Skeletal muscle tissue (tissue), 4 donors: Measurements from ENCODE around the gene RGS14. TPM values are rescaled to one million over a fixed set of nuclear protein-coding genes. Genes with fewer than 3 reads are reported as not detected.

ENCODE experiments used
- H3K27ac ChIP-seq: one replicate; pipeline ENCODE4 v1.7.0; 2013; ENCODE audit warnings: mild to moderate bottlenecking, low read depth, low read length, inconsistent platforms
- H3K27me3 ChIP-seq, 3 donors: one replicate each; pipeline ENCODE4 v1.7.0; 2013; ENCODE audit warnings: low read length in 3 of 3; ENCODE audit not compliant: control insufficient read depth in 3 of 3, insufficient read depth in 3 of 3
- H3K36me3 ChIP-seq, 3 donors: one replicate each; pipeline ENCODE4 v1.7.0; 2013; ENCODE audit warnings: low read length in 3 of 3; ENCODE audit not compliant: control insufficient read depth in 3 of 3, insufficient read depth in 3 of 3
- H3K4me1 ChIP-seq, 3 donors: one replicate each; pipeline ENCODE4 v1.7.0; 2013; ENCODE audit warnings: low read length in 3 of 3, mild to moderate bottlenecking in 3 of 3; ENCODE audit not compliant: control insufficient read depth in 3 of 3, insufficient read depth in 3 of 3
- H3K4me3 ChIP-seq, 3 donors: one replicate each; pipeline ENCODE4 v1.7.0; 2013; ENCODE audit warnings: low read length in 3 of 3
- H3K9ac ChIP-seq, 3 donors: one replicate each; pipeline ENCODE4 v1.7.0; 2013; ENCODE audit warnings: low read length in 3 of 3, mild to moderate bottlenecking in 3 of 3, moderate library complexity in 2 of 3, low read depth in 1 of 3
- H3K9me3 ChIP-seq, 3 donors: one replicate each; pipeline ENCODE4 v1.7.0; 2013; ENCODE audit warnings: low read length in 3 of 3; ENCODE audit not compliant: control insufficient read depth in 3 of 3
- total RNA-seq: library from RNA; depleted of rRNA; stranded (reverse); fragments of >200 nt; gene quantifications from one replicate; pipeline ENCODE4 v1.2.3, GENCODE V29; 2014
- donor health status: Osteomylitis.

Gene RGS14
- total RNA-seq, 1 donor from 2014 or later, result 12.5 TPM

DNA sequence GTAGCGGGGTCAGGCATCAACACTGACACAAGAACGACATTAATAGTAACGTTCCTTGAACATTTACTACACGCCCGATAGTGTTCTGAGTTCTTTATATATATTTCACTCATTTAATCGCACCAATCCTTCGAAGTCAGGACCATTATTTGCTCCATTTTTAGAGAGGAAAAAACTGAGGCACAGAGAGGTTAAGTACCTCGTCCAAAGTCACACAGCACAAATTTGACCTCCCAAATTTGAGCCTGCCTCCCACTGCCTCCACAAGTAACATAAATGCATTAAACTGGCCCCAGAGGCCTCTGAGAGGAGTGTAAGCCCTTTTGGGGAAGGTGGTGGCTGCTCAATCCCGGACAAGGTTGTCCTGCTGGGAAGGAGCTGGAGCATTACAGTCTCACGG, 5.8 kb downstream of the RGS14 start:
- peak overlapping the region; percentile 52 to 65 (median 56) for H3K4me3 ChIP-seq
- H3K9ac ChIP-seq, result peak overlapping the region in 1 of 3 donors; percentile 57
- no peak overlapping the region for H3K27ac ChIP-seq
- no peaks in the 10 kb centered on the region for H3K36me3 ChIP-seq
- H3K4me1 ChIP-seq, result peaks cover 36 to 47% (median 44%) of the 10 kb centered on the region in 3 donors
- H3K9me3 ChIP-seq, result no peaks in the 10 kb centered on the region
- no peaks in the 10 kb centered on the region for H3K27me3 ChIP-seq

DNA sequence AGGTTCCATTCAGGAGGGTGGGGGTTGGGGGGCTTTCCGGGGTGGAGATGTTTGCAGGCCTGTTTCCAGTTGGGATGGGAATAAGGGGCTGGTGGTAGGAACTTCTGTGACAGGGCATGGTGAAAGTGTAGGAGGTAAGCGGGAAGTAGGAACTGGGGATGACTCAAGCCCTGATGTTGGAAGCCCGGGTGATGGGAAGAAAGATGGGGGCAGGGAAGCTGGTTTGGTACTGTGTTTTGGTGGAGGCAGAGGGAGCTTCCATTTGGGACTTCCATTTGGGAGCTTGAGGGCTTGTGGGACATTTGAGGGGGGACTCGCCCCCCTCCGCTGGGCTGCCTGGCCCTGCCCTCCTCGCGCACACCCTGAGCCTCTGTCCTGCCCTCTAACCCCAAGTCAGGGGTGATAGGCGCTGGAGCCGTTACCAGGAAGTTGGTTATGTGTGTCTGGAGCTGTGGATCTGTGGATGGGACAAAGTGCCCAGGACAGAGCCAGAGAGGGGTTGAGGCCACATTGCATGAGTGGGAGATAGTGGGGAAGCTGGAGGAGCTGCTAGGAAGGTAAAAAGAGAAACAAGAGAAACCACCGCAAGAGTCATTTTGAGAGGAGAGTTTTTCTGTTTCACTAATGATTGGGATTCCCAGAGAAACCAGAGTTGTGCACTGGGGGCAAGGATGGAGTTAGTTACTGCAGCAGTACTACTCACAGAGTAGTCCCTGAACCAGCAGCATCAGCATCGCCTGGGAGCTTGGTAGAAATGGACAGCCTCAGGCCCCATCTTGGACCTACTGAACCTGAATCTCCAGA, 6.6 kb downstream of the RGS14 start:
- Histone ChIP-seq H3K27me3 (no peaks in the 10 kb centered on the region), H3K4me3 (no peak overlapping the region), H3K4me1 (peaks cover 36 to 47% (median 44%) of the 10 kb centered on the region in 3 donors), H3K9me3 (no peaks in the 10 kb centered on the region), H3K9ac (no peak overlapping the region), H3K27ac (no peak overlapping the region), H3K36me3 (no peaks in the 10 kb centered on the region)

DNA sequence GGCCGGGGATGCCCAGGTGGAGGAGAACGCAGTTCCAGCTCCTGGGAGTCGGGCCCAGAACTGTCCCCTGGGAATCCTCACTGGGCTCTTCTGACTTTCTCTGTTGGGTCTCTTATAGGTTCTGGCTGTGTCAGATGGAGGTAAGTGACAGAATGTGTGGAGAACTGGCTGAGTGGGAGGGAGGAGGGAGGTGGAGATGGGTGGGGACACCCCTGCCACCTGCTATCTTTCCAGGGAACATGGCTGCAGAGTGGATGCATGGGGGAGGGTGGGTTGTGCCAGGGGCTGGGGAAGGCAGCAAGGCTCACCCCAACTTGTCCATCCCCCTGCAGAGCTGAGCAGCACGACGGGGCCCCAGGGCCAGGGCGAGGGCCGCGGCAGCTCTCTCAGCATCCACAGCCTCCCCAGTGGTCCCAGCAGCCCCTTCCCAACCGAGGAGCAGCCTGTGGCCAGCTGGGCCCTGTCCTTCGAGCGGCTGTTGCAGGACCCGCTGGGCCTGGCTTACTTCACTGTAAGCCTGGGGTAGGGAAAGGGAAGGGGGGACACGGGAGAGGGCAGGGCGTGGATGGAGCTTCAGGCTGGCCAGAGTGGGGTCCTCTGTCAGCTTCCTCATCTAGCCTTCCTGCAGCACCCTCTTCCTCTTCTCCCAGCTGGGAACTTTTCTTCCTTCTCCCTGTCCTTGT, 8.3 kb downstream of the RGS14 start:
- Histone ChIP-seq H3K9me3 (no peaks in the 10 kb centered on the region), H3K36me3 (no peaks in the 10 kb centered on the region), H3K27ac (peak overlapping the region; percentile 92), H3K27me3 (no peaks in the 10 kb centered on the region), H3K4me3 (peak overlapping the region in 1 of 3 donors; percentile 76), H3K9ac (peak overlapping the region; percentile 77 to 91 (median 88)), H3K4me1 (peaks cover 48 to 51% (median 50%) of the 10 kb centered on the region in 3 donors)

DNA sequence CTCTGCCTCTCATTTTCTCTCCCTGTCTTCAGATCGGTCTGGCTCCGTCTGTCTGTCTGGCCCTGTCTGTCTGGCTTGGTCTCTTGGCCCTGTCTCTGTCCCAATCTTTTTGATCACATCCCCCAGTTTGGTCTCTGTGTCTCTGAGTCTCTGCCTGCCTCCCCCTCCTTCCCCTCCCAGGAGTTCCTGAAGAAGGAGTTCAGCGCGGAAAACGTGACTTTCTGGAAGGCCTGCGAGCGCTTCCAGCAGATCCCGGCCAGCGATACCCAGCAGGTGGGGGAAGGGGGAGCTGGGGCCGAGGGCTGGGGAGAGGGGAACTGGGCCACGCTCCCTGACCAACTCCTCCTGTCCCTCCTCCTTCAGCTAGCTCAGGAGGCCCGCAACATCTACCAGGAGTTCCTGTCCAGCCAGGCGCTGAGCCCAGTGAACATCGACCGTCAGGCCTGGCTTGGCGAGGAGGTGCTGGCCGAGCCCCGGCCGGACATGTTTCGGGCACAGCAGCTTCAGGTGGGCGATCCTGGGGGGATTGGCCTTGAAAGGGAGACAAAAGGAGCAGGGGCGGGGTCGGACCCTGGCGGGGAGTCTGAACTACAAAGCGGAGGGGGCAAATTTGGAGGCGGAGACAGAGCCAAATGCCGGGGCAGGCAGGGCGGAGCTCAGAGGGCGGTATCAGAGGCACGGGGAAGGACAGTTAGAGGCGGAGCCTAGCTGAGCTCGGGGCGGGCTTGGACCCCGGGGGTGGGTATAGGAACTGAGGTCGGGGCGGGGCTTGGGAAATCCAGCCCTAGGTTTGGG, 9.0 kb downstream of the RGS14 start:
- Histone ChIP-seq H3K4me1 (peaks cover 55 to 58% (median 57%) of the 10 kb centered on the region in 3 donors), H3K9ac (peak overlapping the region; percentile 77 to 91 (median 88)), H3K27me3 (no peaks in the 10 kb centered on the region), H3K36me3 (no peaks in the 10 kb centered on the region), H3K4me3 (peak overlapping the region; percentile 76 to 79 (median 78)), H3K27ac (peak overlapping the region; percentile 92), H3K9me3 (no peaks in the 10 kb centered on the region)

DNA sequence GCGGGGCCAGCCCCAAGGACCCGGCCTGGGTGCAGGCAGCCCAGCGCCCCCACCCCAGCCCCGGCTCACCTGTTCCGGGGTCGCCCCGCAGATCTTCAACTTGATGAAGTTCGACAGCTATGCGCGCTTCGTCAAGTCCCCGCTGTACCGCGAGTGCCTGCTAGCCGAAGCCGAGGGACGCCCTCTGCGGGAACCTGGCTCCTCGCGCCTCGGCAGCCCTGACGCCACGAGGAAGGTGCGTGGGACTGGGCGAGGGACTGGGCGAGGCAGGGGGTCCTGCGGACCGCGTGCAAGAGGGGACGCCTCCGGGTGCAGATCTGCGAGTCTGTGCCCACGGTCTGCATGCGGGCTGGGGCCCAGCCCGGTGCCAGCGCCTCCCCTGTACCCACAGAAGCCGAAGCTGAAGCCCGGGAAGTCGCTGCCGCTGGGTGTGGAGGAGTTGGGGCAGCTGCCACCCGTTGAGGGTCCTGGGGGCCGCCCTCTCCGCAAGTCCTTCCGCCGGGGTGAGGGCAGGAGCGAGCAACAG, 9.7 kb downstream of the RGS14 start:
- H3K9ac ChIP-seq, result peak overlapping the region; percentile 68 to 91 (median 77)
- peaks cover 62 to 64% (median 63%) of the 10 kb centered on the region in 3 donors for H3K4me1 ChIP-seq

DNA sequence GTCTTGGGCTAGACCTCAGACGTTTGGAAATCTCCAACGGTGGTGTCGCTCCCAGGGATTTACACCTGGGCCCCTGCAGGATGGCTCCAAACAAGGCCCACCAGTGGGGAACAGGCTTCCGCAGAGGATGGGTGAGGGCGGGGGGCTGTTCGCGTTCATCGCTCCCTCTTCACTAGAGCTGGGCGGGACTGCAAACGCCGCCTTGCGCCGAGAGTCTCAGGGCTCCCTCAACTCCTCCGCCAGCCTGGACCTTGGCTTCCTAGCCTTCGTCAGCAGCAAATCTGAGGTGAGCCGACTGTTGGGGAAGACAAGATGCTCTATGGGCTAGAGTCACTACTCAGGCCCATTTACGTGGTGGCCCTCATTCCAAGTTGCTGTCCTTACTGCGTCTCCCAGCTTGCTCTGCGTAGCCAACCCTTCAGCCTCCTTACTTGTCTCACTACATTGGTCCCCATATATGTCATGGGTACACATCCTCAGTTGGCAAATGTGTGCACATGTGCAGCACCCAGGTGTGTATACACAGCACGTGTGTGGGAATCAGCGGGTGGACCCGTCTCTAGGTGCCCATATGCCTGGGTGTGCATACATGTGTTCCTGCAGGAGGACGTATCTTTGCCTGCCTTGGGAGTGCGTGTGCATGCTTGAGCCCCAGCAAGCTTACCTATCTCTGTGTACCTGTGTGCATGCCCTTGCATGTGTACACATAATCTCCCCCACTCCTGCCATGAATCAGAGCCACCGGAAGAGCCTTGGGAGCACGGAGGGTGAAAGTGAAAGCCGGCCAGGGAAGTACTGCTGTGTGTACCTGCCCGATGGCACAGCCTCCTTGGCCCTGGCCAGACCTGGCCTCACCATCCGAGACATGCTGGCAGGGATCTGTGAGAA, 10.5 kb downstream of the RGS14 start:
- H3K36me3 ChIP-seq, result no peaks in the 10 kb centered on the region
- H3K4me3 ChIP-seq, result peak overlapping the region in 2 of 3 donors; percentile 23 to 79
- H3K9ac ChIP-seq, result peak overlapping the region in 1 of 3 donors; percentile 40
- peaks cover 55 to 62% (median 60%) of the 10 kb centered on the region in 3 donors for H3K4me1 ChIP-seq
- H3K9me3 ChIP-seq, result no peaks in the 10 kb centered on the region
- no peak overlapping the region for H3K27ac ChIP-seq
- H3K27me3 ChIP-seq, result no peaks in the 10 kb centered on the region

More for the DNA sequence above, 9.7 kb downstream of the RGS14 start:
- peak overlapping the region; percentile 92 for H3K27ac ChIP-seq
- peak overlapping the region; percentile 59 to 79 (median 78) for H3K4me3 ChIP-seq
- no peaks in the 10 kb centered on the region for H3K9me3 ChIP-seq
- no peaks in the 10 kb centered on the region for H3K36me3 ChIP-seq
- no peaks in the 10 kb centered on the region for H3K27me3 ChIP-seq

DNA sequence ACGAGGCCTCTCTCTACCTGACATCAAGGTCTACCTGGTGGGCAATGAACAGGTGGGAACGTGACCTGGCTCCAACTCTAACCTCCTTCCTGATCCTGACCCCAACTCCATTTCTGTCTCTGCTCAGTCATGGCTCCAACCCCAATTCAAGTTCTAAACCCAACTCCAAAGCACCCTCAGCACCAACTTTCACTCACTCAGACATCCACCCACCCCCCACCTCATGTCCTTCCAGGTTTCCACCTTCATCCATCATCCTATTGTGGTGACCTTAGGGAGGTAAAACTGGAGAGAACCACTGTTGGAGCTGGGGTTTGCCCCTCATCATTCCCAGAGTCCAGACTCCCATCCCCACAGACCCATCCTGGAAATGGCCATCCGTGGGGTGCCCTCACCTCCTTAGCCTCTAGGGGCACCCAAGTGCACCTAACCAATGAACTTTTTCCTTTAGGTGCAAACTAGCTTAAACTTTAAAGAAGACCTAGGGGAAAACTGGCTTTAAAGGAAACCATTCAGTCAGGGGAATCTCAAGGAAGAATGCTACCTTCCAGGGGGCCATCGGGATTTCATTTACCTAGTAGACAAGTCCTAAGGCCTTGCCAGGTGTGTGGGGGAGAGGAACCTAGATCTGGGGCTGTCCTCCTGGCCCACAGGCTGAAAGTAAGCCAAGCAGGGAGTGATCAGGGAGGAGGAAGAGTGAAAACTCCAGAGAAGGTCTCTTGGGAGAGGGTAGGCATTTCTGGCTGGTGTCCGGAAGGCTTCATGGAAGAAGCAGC, 11.3 kb downstream of the RGS14 start:
- Histone ChIP-seq H3K27ac (peak overlapping the region; percentile 78), H3K4me3 (peak overlapping the region in 2 of 3 donors; percentile 22 to 35), H3K36me3 (no peaks in the 10 kb centered on the region), H3K4me1 (peaks cover 51 to 58% (median 55%) of the 10 kb centered on the region in 3 donors), H3K9me3 (no peaks in the 10 kb centered on the region), H3K9ac (peak overlapping the region in 2 of 3 donors; percentile 66 to 74), H3K27me3 (no peaks in the 10 kb centered on the region)

DNA sequence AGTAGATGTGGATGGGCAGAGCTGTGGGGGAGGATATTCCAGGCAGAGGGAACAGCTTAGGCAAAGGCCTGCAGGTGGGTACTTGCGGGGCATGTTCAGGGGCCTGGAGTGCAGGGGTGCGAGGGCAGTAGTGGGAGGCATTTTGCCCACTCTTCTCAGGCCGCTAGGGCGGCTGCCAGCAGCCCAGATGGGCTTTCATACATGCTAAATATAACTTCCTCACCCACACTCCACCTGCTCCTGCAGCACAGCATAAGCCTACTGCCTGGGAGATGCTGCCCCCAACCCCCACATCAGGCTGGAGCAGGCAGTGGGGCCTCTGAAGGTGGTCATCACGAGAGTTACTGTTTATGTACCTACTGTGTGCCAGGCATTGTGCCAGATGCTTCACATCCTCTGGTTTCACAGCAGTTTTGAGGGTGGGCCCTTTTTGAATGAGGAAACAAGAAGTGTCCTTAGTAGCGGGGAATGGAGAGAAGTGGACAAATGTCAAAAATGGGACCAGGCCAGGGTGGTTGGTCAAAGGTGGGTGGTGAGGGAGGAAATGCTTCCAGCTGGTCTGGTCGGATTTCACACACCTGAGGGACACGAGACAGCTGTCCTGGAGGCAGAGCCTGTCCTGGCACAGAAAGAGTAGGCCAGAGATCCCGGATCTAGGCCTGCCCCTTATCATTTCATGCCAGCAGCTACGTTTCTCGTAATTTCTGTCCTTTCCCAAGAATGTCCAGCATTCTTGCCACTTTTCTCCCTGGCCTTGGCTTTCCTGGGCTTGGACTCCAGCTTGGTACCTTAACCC, 12.1 kb downstream of the RGS14 start:
- no peaks in the 10 kb centered on the region for H3K36me3 ChIP-seq
- H3K27ac ChIP-seq, result peak overlapping the region; percentile 78
- no peaks in the 10 kb centered on the region for H3K9me3 ChIP-seq

More for the DNA sequence above, 12.1 kb downstream of the RGS14 start:
- Histone ChIP-seq H3K27me3 (no peaks in the 10 kb centered on the region), H3K9ac (peak overlapping the region in 2 of 3 donors; percentile 66 to 74), H3K4me1 (peaks cover 51 to 58% (median 55%) of the 10 kb centered on the region in 3 donors), H3K4me3 (peak overlapping the region in 2 of 3 donors; percentile 29 to 35)
